ENCODE data around the gene FLT3.

GRCh38 chr13:27997904-27998522 lies 102.4 kb downstream of the FLT3 start:
- TF ChIP-seq, protein P1, sequence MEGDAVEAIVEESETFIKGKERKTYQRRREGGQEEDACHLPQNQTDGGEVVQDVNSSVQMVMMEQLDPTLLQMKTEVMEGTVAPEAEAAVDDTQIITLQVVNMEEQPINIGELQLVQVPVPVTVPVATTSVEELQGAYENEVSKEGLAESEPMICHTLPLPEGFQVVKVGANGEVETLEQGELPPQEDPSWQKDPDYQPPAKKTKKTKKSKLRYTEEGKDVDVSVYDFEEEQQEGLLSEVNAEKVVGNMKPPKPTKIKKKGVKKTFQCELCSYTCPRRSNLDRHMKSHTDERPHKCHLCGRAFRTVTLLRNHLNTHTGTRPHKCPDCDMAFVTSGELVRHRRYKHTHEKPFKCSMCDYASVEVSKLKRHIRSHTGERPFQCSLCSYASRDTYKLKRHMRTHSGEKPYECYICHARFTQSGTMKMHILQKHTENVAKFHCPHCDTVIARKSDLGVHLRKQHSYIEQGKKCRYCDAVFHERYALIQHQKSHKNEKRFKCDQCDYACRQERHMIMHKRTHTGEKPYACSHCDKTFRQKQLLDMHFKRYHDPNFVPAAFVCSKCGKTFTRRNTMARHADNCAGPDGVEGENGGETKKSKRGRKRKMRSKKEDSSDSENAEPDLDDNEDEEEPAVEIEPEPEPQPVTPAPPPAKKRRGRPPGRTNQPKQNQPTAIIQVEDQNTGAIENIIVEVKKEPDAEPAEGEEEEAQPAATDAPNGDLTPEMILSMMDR (IDR thresholded peaks at IDR 0.05) = no peak
- TF ChIP-seq POLR2AphosphoS5 (IDR thresholded peaks at IDR 0.05) = no peak
